ENCODE data around the gene NCKAP5.
"Not testable (repeated sequence)": the region's sequence is repeated elsewhere in the genome, so short reads cannot be mapped to it uniquely, and the experiment has no call there.

The NCKAP5 gene

GRCh38 chr2:132733094-132733493 lies 835.2 kb downstream of the NCKAP5 start:
- DNase-seq (ENCODE audit: low read depth in 1 of 2, low spot score in 1 of 2) = no peak

- DNase-seq (ENCODE audit: low read depth in 1 of 2, low spot score in 1 of 2) = no peak
These were observed 835.6 kb downstream of the NCKAP5 start for GRCh38 chr2:132732694-132733093.

- DNase-seq (ENCODE audit: low read depth in 1 of 2, low spot score in 1 of 2) = no peak
These were observed 836.8 kb downstream of the NCKAP5 start for GRCh38 chr2:132731441-132731840.

- no peak for DNase-seq (ENCODE audit: low read depth in 1 of 2, low spot score in 1 of 2)
These were observed 837.7 kb downstream of the NCKAP5 start for GRCh38 chr2:132730611-132731010.

DNA sequence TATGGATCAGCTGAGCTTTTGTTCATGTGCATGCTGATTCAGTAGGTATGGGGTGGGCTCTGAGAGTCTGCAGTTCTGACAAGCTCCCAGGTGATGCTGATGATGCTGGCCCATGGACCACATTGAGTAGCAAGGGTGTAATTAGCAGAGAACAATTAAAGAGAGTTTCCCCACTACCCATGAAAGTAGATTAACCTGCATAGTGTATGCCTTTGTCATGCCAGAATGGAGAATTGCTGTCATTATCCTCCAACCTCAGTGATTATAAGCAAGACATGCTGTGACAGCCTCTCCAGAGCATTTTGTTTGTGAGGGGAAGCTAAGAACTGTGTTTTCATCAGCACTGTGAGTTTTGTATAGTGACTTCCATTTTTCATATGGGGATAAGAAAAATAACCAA lies 838.7 kb downstream of the NCKAP5 start:
- DNase-seq (ENCODE audit: low read depth in 1 of 2, low spot score in 1 of 2) = no peak

DNA sequence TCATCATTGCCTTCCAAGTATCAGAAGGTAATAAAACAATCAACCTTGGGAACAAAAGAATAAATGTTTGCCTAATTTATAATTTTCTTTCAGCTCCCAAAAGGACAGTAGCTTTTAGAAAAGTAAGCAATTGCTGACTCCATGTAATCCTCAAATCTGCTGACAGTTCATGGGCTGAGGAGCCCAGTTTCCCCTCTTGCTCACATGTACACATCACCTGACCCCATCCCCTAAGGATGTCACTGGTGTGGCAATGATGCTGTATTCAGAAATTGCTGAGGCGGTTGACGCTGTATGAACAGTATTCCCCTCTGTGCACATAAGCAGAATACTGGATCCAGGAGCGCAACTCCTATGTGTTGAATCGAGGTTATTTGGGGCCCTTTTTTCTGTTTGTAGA lies 842.1 kb downstream of the NCKAP5 start:
- no peak for DNase-seq (ENCODE audit: low read depth in 1 of 2, low spot score in 1 of 2)

DNA sequence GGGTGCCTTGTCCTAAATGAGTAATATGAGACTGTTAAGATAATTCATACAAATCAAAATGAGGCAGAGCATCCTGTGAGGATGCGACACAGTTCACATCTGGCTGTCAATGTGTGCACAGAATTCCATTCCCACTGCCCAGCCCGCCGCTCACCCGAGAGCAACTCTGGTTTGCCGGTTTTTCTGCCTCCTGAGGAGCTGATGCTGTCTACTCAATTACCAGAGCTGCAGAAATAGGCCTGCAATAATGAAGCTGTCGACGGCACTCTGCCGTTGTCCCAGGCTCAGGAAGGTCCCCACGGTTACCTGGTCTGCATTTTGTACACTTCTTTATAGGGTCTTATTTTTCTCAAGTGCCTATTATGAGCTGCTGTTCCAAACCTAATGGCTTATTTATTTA lies 842.5 kb downstream of the NCKAP5 start:
- DNase-seq (ENCODE audit: low read depth in 1 of 2, low spot score in 1 of 2) = no peak

DNA sequence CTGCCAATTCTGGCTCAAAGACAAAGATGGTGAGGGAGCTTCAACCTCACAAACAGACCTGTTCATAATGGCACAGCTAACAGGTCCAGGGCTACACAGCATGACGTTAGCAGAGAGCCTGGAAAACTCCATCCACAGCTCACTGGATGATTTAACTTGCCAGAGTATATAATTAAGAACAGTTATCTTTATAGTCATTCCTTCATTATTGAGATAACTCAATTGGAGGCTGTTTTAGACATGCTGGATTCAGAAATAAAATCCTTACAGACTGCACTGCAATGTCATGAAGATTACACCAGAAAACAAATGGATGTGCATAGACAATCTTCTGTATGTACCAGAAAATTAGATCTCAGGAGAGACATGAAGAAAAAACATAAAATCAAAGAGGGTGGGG lies 843.1 kb downstream of the NCKAP5 start:
- DNase-seq (ENCODE audit: low read depth in 1 of 2, low spot score in 1 of 2) = no peak

- no peak for DNase-seq (ENCODE audit: low read depth in 1 of 2, low spot score in 1 of 2)
These were observed 846.3 kb downstream of the NCKAP5 start for GRCh38 chr2:132721938-132722337.

DNA sequence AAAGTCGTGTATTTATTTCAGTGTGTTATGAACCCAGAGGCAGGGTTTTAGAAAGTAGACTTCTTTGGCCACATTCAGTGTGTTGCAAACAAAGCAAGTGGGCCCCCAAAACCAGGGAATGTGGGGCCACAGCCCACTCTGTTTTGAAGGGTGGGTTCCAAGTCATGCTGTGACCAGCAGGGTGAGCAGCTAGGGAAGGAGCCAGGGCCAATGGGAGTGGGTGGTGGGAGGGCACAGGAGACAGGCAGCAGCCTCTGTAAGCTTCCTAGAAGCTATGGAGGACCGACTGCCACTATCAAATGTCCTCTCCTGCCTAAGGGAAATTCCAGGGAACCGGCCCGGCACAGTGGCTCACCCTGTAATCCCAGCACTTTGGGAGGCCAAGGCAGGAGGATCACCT lies 847.9 kb downstream of the NCKAP5 start:
- no peak for DNase-seq (ENCODE audit: low read depth in 1 of 2, low spot score in 1 of 2)

- DNase-seq (ENCODE audit: low read depth in 1 of 2, low spot score in 1 of 2) = no peak
These were observed 848.8 kb downstream of the NCKAP5 start for GRCh38 chr2:132719480-132719879.

DNA sequence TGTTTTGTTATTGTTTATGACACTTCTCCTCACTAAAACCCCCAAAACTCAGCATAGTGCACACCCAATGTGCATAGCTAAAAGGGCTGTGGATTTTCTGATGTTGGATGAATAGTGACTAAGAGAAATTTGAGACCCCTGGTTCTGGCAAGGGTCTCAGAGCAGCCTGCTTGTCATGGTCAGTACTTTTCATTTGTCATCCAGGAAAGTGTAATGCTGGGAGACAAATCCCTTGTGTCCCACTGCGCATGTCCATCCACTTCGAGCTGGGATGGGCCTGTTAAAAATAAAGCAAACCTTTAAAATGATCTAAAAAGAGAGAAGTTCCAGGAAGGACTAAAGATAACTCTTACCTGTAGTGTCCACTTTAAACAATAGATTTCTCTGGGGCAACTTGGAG lies 851.3 kb downstream of the NCKAP5 start:
- no peak for DNase-seq (ENCODE audit: low read depth in 1 of 2, low spot score in 1 of 2)

DNA sequence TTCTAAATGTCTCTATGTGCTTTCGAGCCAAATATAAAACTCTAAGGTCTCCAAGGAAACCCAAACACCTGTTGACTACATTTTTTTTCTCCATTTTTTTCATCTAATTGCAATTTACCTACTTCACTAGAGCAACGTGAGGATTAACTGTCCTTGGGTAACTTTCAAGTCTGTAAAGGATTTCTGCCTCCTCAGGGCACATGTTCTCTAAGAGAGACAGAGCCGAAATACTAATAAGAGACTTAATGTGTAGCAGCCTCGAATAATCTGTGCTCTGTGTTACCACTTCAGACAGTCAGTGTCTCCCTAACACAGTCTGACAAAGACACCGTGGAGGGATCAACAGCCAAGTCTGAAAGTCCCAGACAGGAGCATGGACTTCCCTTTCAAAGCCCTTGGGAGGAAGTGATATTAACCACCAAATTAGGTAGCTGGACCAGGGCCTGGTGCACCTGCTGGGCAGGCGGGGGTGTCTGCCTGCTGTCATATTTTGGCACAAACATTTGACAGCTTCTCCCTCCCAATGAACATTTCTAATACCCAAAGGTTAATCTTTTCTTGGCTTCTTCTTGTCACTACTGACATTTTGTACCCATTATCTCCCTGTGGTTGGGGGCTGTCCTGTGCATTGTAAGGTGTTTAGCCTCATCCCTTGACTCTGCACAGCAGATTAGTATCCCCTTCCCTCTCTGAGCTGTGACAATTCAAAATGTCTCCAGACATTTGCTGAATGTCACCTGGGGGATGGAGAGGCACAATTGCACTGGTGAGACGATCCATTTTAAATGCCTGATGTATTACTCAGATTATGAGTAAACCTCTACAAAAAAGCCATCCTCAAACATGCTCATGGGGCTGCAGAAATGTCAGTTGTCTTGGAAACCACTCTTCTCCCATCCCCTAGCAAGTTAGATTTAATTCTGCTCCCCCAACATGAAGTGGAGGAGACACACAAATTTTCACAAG lies 852.6 kb downstream of the NCKAP5 start:
- DNase-seq (ENCODE audit: low read depth in 1 of 2, low spot score in 1 of 2) = no peak

GRCh38 chr2:132703396-132703795 lies 864.9 kb downstream of the NCKAP5 start:
- no peak for DNase-seq (ENCODE audit: low read depth in 1 of 2, low spot score in 1 of 2)

GRCh38 chr2:132701810-132702209 lies 866.5 kb downstream of the NCKAP5 start:
- DNase-seq (ENCODE audit: low read depth in 1 of 2, low spot score in 1 of 2) = no peak

DNA sequence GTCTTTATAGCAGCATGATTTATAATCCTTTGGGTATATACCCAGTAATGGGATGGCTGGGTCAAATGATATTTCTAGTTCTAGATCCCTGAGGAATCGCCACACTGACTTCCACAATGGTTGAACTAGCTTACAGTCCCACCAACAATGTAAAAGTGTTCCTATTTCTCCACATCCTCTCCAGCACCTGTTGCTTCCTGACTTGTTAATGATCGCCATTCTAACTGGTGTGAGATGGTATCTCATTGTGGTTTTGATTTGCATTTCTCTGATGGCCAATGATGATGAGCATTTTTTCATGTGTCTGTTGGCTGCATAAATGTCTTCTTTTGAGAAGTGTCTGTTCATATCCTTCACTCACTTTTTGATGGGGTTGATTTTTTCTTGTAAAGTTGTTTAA lies 868.5 kb downstream of the NCKAP5 start:
- not testable (repeated sequence) for DNase-seq (ENCODE audit: low read depth in 1 of 2, low spot score in 1 of 2)

DNA sequence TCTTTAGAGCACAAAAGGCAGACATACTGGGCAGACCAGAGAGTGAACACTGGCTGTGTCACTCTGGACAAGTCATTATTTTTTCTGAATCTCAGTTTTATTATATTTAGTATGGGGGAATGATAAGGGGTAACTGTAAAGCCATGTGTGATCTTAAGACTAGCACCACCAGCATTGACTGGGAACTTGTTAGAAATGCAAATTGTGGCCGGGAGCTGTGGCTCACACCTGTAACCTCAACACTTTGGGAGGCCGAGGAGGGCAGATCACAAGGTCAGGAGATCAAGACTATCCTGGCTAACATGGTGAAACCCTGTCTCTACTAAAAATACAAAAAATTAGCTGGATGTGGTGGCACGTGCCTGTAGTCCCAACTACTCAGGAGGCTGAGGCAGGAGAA lies 869.9 kb downstream of the NCKAP5 start:
- DNase-seq (ENCODE audit: low read depth in 1 of 2, low spot score in 1 of 2) = not testable (repeated sequence)

GRCh38 chr2:132697556-132698205 lies 870.6 kb downstream of the NCKAP5 start:
- DNase-seq (ENCODE audit: low read depth in 1 of 2, low spot score in 1 of 2) = no peak

GRCh38 chr2:132692816-132693215 lies 875.4 kb downstream of the NCKAP5 start:
- no peak for DNase-seq (ENCODE audit: low read depth in 1 of 2, low spot score in 1 of 2)

DNA sequence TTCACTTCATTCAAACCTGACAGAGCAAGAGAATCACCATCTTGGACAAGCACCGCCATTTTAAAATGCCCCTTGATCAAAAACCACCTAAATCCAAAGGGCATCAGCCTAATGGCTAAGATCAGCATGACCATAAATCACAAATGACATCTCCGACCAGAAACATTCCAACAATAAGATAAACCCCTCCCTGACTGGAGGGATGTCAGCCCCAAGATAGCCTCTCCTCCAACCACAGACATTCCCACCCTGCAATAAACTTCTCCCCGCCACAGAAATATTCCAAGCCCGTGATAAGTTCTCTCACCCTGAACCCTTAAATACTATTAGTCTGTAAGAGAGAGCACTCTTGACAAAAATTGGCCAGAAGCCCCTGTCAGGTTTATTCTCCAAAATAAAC lies 876.7 kb downstream of the NCKAP5 start:
- no peak for DNase-seq (ENCODE audit: low read depth in 1 of 2, low spot score in 1 of 2)

- no peak for DNase-seq (ENCODE audit: low read depth in 1 of 2, low spot score in 1 of 2)
These were observed 877.5 kb downstream of the NCKAP5 start for GRCh38 chr2:132690664-132691303.

DNA sequence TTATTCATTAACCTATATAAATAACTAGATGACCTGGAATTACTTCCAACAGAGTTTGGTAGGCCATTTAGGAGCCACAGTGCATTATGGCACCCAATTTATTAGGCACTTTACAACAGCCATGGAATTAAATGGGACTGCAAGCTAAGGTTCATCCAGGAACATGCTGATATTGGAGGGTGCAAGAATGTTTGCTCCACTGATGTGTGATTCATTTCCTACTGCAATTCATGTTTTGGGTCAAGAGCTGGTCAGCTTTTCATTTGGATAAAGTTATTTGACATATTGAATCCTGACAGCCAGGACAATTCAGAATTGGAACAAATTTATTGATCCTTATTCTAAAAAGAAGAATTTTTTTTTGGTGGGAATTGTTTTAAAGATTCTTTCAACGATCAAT lies 886.5 kb downstream of the NCKAP5 start:
- no peak for DNase-seq (ENCODE audit: low read depth in 1 of 2, low spot score in 1 of 2)

All from stimulated activated CD4-positive, alpha-beta T cell treated with anti-CD3 and anti-CD28 coated beads, Interleukin-15, amount 100 ng/mL, for 1 hour (primary cell).